Measurements from ENCODE around the gene UPK1B. TPM values are rescaled to one million over a fixed set of nuclear protein-coding genes. Genes with fewer than 3 reads are reported as not detected.
"Not testable (repeated sequence)": the region's sequence is repeated elsewhere in the genome, so short reads cannot be mapped to it uniquely, and the experiment has no call there.

UPK1B gene
- 1 to 10 TPM; 1.7 to 6.6 (median 3.9) TPM for total RNA-seq
- polyA plus RNA-seq, result 1 to 10 TPM in 1 of 2 donors, under 1 TPM in 1; 0.91 to 3.7 TPM

GRCh38 chr3:119173325-119173724, at the start of gene UPK1B:
UPK1B (plus strand) TSS chr3:119173598; CDS start chr3:119186742, 13,144 bp downstream.
- no peaks in the 10 kb centered on the region for H3K36me3 ChIP-seq
- no peaks in the 10 kb centered on the region for H3K9me3 ChIP-seq
- peak within 1 kb of the TSS in 1 of 4 donors; percentile 9 for H3K4me3 ChIP-seq
- intact Hi-C loops (cut with DNase I), result no loop called here
- DNase-seq (no peak), FAIRE-seq (no peak), ATAC-seq (peak in 2 of 4 donors; percentile 56 to 71)
- peaks cover 0 to 7% (median 0%) of the 10 kb centered on the region in 3 donors for H3K4me1 ChIP-seq
- H3K27ac ChIP-seq, result no peak within 1 kb of the TSS
- H3K27me3 ChIP-seq, result no peaks in the 10 kb centered on the region
- WGBS, 2 donors, result 45 to 48% methylated on average over 13 of the region's 13 CpGs
- TF ChIP-seq CTCF (IDR thresholded peaks at IDR 0.05), result no peak

- Histone ChIP-seq H3K36me3 (no peaks in the 10 kb centered on the region), H3K27ac (no peak overlapping the region), H3K4me3 (no peak overlapping the region), H3K4me1 (no peaks in the 10 kb centered on the region), H3K27me3 (no peaks in the 10 kb centered on the region), H3K9me3 (no peaks in the 10 kb centered on the region)
- DNase-seq (no peak), FAIRE-seq (no peak), ATAC-seq (no peak)
- no peak for TF ChIP-seq CTCF (IDR thresholded peaks at IDR 0.05)
- 86 to 88% methylated on average over 10 of the region's 10 CpGs for WGBS, 2 donors
- intact Hi-C loops (cut with DNase I), result no loop called here
Measured at GRCh38 chr3:119125342-119125741, 48.1 kb upstream of the UPK1B start.

- FAIRE-seq, result no peak
- Histone ChIP-seq H3K27ac (no peak overlapping the region), H3K4me3 (no peak overlapping the region), H3K9me3 (no peaks in the 10 kb centered on the region), H3K4me1 (no peaks in the 10 kb centered on the region), H3K36me3 (no peaks in the 10 kb centered on the region), H3K27me3 (no peaks in the 10 kb centered on the region)
- peak in 1 of 6 donors; percentile 37 for DNase-seq
- intact Hi-C loops (cut with DNase I), result no loop called here
- no peak for TF ChIP-seq CTCF (IDR thresholded peaks at IDR 0.05)
- ATAC-seq, result no peak
- WGBS, 2 donors, result 68 to 70% methylated on average over 17 of the region's 17 CpGs
Measured at GRCh38 chr3:119125742-119126504, 47.5 kb upstream of the UPK1B start.

- WGBS, 2 donors, result 46 to 51% methylated on average over 7 of the region's 7 CpGs
- H3K27me3 ChIP-seq; H3K9me3 ChIP-seq; H3K27ac ChIP-seq; H3K4me3 ChIP-seq; ATAC-seq; intact Hi-C loops (cut with DNase I); H3K36me3 ChIP-seq; H3K4me1 ChIP-seq; FAIRE-seq: not testable (repeated sequence)
- DNase-seq, result peak in 1 of 6 donors; percentile 32
Measured at GRCh38 chr3:119130291-119130690, 43.1 kb upstream of the UPK1B start.

GRCh38 chr3:119132291-119132690, 41.1 kb upstream of the UPK1B start:
- FAIRE-seq; H3K4me3 ChIP-seq; ATAC-seq; H3K9me3 ChIP-seq; intact Hi-C loops (cut with DNase I); H3K27me3 ChIP-seq; H3K4me1 ChIP-seq; DNase-seq; H3K27ac ChIP-seq; H3K36me3 ChIP-seq: not testable (repeated sequence)
- 85 to 90% methylated on average over 4 of the region's 4 CpGs for WGBS, 2 donors

GRCh38 chr3:119139360-119139759, 34.0 kb upstream of the UPK1B start:
- DNase-seq; FAIRE-seq; H3K27me3 ChIP-seq; ATAC-seq; H3K4me1 ChIP-seq; H3K9me3 ChIP-seq; intact Hi-C loops (cut with DNase I); H3K36me3 ChIP-seq; H3K4me3 ChIP-seq; H3K27ac ChIP-seq: not testable (repeated sequence)
- WGBS, 2 donors, result 65 to 75% methylated on average over 4 of the region's 4 CpGs
